SJCRH30 (cell line): ENCODE results near the gene ZNF891. TPM values are rescaled to one million over a fixed set of nuclear protein-coding genes. Genes with fewer than 3 reads are reported as not detected.

ENCODE experiments used
- DNase-seq, 2 experiments: peaks; one replicate each; pipeline ENCODE4 v3.0.0-alpha.2; 2015 to 2020
- H3K27ac ChIP-seq: fragments of 250-450 bp; sonication (Bioruptor Pico); 2 replicates; pipeline ENCODE4 v1.5.1; 2020; ENCODE audit warnings: mild to moderate bottlenecking, moderate library complexity
- H3K27me3 ChIP-seq: fragments of 250-450 bp; sonication (Bioruptor Pico); 2 replicates; pipeline ENCODE4 v1.5.1; 2020; ENCODE audit warnings: mild to moderate bottlenecking, moderate library complexity
- H3K36me3 ChIP-seq: fragments of 250-450 bp; sonication (Bioruptor Pico); 2 replicates; pipeline ENCODE4 v1.5.1; 2020; ENCODE audit warnings: mild to moderate bottlenecking, moderate library complexity
- H3K4me1 ChIP-seq: fragments of 250-450 bp; sonication (Bioruptor Pico); 2 replicates; pipeline ENCODE4 v1.5.1; 2020; ENCODE audit warnings: mild to moderate bottlenecking, moderate library complexity
- H3K4me3 ChIP-seq: fragments of 250-450 bp; sonication (Bioruptor Pico); 2 replicates; pipeline ENCODE4 v1.5.1; 2020; ENCODE audit warnings: mild to moderate bottlenecking, moderate library complexity
- H3K9me3 ChIP-seq: fragments of 250-450 bp; sonication (Bioruptor Pico); replicated peaks from 2 replicates; pipeline ENCODE4 v1.5.1; 2020; ENCODE audit warnings: mild to moderate bottlenecking, moderate library complexity
- total RNA-seq: library from RNA; depleted of rRNA; stranded (reverse); fragments of >200 nt; shearing (Covaris generic); gene quantifications from 2 replicates; pipeline ENCODE4 v1.2.3, GENCODE V29; 2014; rRNA removed

The ZNF891 gene
- total RNA-seq = 2.8 and 3.7 TPM in 2 replicates

DNA sequence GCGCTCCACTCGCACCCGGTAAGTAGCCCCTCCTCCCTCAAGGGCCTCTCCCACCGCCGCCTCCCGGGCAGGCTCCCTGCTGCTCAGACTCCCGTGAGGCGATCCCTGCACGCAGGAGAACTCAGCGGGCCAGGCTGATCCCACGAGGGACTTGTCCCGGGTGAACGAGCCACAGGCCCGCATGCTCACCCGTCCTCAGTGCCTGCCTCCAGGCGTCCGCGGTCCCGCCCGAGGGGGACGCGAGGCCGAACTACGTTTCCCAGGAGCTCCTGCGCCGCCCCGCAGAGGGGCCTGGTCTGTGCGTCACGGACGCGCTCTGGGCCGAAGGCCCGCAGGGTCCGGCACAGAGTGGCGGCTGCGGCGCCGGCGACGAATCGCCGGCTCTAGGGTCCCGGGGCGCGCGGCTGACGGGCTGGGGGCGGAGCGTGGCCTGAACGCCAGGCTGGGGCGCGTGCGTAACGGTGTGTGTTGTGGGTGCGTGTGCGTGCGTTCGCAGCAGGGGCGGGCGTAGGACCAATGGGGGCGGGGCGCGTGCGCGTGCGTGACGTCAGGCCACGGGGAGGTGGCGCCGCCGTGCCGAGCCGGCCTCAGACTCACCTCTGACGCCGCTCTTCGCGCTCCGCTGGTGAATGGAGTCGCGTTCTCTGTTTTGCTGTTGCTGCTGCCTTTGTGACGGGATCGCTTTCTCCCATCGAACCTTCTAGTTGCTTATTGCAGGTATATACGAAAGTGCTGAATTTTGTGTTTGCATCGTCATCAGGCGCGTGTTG lies at the start of gene ZNF891, which contains the start of gene ZNF10:
ZNF891 (minus strand) TSS at position 237 of the 770 bp plus-strand sequence. CDS start 8,356 bp downstream, outside the sequence.
ZNF10 (plus strand) TSS at position 590 of the 770 bp plus-strand sequence. CDS start 13,866 bp downstream, outside the sequence.
- peak within 1 kb of the TSS; percentile 66 for H3K27ac ChIP-seq
- H3K4me1 ChIP-seq = no peaks in the 10 kb centered on the region
- peak within 1 kb of the TSS; percentile 86 for H3K4me3 ChIP-seq
- peaks cover 29% of the 10 kb centered on the region for H3K9me3 ChIP-seq
- peak; percentile 95 for DNase-seq
- peaks cover 30% of the 10 kb centered on the region for H3K36me3 ChIP-seq
- no peaks in the 10 kb centered on the region for H3K27me3 ChIP-seq

DNA sequence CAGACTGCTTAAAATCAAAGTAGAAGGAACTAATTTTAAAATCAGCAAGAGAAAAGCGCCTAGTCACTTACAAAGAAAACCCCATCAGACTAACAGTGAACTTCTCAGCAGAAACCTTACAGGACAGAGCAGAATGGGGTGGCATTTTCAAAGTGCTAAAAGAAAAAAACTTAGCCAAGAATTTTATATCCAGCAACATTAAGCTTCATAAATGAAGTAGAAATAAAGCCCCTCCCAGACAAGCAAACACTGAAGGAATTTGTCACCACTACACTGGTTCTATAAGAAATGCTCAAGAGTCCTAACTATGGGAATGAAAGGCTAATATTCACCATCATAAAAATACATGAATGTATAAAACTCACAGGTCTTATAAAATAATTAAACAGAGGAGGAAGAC lies 44.8 kb upstream of the ZNF891 start:
- no peak for DNase-seq
- H3K4me1 ChIP-seq = no peaks in the 10 kb centered on the region
- H3K4me3 ChIP-seq = no peak overlapping the region
- no peaks in the 10 kb centered on the region for H3K36me3 ChIP-seq
- peaks cover 3% of the 10 kb centered on the region for H3K9me3 ChIP-seq
- no peak overlapping the region for H3K27ac ChIP-seq
- H3K27me3 ChIP-seq = no peaks in the 10 kb centered on the region

DNA sequence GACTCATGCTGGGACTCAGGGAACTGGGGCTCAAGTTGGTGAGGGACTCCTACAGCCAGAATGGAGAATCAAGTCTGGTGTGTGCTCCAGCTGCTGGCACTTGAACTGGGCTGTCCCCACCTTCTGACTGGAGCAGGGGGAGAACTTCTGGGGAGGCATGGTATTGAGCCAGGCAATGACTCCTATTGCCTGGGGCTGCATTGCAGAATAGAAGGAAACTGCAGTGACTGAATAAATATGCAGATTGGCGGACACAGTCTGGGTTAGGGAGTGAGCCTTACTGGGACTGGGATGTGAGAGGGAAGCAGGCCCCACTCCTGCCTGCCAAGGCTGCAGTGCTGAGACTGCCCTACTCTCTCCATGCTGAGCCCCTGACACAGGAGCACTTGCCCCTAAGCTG lies 42.4 kb upstream of the ZNF891 start:
- no peak overlapping the region for H3K4me3 ChIP-seq
- H3K4me1 ChIP-seq = no peaks in the 10 kb centered on the region
- peaks cover 3% of the 10 kb centered on the region; the same call in 1 of the 2 replicates for H3K9me3 ChIP-seq
- DNase-seq = no peak
- no peaks in the 10 kb centered on the region for H3K36me3 ChIP-seq
- H3K27ac ChIP-seq = no peak overlapping the region
- no peaks in the 10 kb centered on the region for H3K27me3 ChIP-seq

DNA sequence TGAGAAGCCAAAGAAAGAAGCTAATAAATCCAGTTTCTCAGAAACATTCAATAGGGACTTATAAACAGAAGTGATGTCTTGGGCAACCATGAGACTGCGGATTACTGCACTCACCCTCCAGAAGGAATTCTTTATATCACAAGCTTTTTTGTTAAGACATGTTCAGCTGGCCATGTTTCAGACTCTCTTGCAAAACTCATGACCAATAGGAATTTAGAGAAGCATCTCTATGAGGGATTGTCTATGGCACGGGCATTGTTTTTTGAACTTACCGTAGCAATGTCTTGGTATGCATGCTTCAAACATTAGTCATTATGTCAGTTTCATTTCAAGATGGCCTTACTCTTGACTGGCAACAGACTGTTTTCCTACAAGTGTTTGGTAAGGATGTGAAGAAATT lies 35.7 kb upstream of the ZNF891 start:
- no peaks in the 10 kb centered on the region for H3K27me3 ChIP-seq
- H3K36me3 ChIP-seq = no peaks in the 10 kb centered on the region
- no peak overlapping the region for H3K27ac ChIP-seq
- H3K9me3 ChIP-seq = 0 out of 2 replicates have a peak, but pooled peaks cover 3% of the 10 kb centered on the region
- DNase-seq = no peak
- no peaks in the 10 kb centered on the region for H3K4me1 ChIP-seq
- no peak overlapping the region for H3K4me3 ChIP-seq

DNA sequence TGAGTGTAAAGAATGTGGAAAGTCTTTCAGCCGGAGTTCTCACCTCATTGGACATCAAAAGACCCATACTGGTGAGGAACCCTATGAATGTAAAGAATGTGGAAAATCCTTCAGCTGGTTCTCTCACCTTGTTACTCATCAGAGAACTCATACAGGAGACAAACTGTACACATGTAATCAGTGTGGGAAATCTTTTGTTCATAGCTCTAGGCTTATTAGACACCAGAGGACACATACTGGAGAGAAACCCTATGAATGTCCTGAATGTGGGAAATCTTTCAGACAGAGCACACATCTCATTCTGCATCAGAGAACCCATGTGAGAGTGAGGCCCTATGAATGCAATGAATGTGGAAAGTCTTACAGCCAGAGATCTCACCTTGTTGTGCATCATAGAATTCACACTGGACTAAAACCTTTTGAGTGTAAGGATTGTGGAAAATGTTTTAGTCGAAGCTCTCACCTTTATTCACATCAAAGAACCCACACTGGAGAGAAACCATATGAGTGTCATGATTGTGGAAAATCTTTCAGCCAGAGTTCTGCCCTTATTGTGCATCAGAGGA lies 26.1 kb upstream of the ZNF891 start:
- Histone ChIP-seq H3K27ac (no peak overlapping the region), H3K4me3 (no peak overlapping the region), H3K27me3 (no peaks in the 10 kb centered on the region), H3K4me1 (no peaks in the 10 kb centered on the region), H3K36me3 (peaks cover 70% of the 10 kb centered on the region), H3K9me3 (peaks cover 36% of the 10 kb centered on the region)
- peak in 1 of 2 experiments; percentile 3 for DNase-seq

DNA sequence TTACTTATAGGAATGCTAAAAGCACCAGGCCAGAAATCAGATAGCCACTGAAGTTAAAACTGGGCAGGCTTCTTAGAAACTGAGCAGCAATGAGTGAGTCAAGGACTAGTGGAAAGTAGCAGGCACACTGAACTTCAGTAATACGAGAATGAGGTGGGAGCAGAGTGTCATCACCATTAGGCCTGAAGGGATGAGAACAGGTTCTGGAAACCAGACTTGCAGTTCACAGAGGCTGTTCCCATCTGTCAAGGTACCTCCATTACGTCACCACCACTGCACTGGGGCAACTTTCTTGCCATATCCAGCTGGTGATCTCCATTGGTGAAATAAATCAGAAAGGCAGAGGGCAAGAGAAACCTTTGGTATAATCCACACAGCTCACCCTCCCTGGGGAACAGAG lies 15.9 kb upstream of the ZNF891 start:
- no peak overlapping the region for H3K4me3 ChIP-seq
- DNase-seq = no peak
- no peaks in the 10 kb centered on the region; the same call in 1 of the 2 replicates for H3K9me3 ChIP-seq
- H3K36me3 ChIP-seq = peaks cover 68% of the 10 kb centered on the region
- no peaks in the 10 kb centered on the region for H3K27me3 ChIP-seq
- no peak overlapping the region for H3K27ac ChIP-seq
- no peaks in the 10 kb centered on the region for H3K4me1 ChIP-seq

DNA sequence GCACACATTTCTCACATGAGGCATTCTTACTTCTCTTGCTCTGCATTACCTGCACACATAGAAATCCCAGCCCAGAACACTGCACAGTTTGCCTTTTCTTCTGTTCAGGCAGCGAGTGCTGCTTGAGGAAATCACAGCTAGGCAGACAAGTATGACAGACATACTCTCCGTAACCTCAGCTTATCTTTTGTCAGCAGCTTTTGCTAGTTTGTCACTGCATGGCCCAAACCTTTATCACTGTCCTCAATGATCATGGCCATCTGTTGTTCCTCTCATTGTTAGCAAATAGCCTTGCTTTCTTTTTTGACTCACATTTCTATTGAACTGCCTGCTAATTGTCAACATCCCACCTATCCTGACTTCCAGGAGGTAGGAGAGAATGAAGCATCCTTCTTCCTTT lies 5.7 kb upstream of the ZNF891 start:
- H3K36me3 ChIP-seq = peaks cover 63% of the 10 kb centered on the region
- no peaks in the 10 kb centered on the region for H3K27me3 ChIP-seq
- no peaks in the 10 kb centered on the region for H3K4me1 ChIP-seq
- H3K27ac ChIP-seq = no peak overlapping the region
- H3K9me3 ChIP-seq = peaks cover 35% of the 10 kb centered on the region
- no peak for DNase-seq
- no peak overlapping the region for H3K4me3 ChIP-seq

DNA sequence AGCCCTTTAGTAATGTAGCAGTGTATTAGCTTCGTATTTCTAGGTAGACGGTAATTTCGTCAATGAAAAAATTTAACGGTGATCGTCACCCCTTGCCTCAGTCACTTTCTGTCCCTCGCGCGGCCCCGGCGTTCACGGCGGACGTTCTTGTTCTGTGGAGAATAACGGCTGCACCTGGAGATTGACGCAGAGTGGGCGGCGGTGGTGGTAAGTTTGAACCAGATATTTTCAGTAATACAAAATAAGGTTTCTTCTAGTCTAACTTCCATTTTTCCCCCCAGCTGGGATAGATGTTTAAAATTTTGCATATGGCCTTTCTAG lies 694 bp upstream of the ZNF891 start:
- DNase-seq = no peak
- Histone ChIP-seq H3K27ac (peak overlapping the region; percentile 66), H3K4me1 (no peaks in the 10 kb centered on the region), H3K36me3 (peaks cover 34% of the 10 kb centered on the region), H3K27me3 (no peaks in the 10 kb centered on the region), H3K4me3 (peak overlapping the region; percentile 86), H3K9me3 (peaks cover 23% of the 10 kb centered on the region)

DNA sequence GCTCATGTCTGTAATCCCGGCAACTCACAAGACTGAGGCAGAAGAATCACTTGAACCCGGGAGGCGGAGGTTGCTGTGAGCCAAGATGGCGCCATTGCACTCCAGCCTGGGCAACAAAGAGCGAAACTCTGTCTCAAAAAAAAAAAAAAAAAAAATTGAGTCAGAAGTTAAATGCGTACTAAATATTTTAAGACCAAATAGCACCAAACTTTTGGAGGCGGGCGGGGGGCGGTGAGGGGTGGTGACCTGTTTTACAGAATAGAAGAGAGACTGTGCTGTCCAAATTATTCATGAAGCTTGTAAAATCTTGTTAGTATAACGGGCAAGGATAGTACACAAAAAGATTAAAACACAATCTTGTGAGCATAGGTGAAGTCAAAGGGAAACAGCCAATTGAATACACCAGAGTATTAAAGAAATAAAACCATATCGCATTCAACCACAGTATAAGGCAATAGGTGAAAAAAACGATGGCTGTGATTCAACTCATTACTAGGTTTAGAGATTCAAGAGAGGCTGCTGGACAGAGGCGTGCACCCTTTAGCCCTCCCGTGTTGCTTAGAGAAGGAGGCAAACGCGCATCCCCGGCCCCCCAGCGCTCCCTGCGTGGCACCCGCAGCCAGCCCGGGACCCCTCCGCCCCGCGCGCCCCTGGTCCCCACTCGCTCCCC lies 571 bp downstream of the ZNF891 start:
- H3K27me3 ChIP-seq = no peaks in the 10 kb centered on the region
- H3K36me3 ChIP-seq = peaks cover 24% of the 10 kb centered on the region
- H3K4me3 ChIP-seq = peak overlapping the region; percentile 86
- DNase-seq = peak in 1 of 2 experiments; percentile 3
- no peaks in the 10 kb centered on the region for H3K4me1 ChIP-seq
- H3K9me3 ChIP-seq = peaks cover 28% of the 10 kb centered on the region
- peak overlapping the region; percentile 66 for H3K27ac ChIP-seq

DNA sequence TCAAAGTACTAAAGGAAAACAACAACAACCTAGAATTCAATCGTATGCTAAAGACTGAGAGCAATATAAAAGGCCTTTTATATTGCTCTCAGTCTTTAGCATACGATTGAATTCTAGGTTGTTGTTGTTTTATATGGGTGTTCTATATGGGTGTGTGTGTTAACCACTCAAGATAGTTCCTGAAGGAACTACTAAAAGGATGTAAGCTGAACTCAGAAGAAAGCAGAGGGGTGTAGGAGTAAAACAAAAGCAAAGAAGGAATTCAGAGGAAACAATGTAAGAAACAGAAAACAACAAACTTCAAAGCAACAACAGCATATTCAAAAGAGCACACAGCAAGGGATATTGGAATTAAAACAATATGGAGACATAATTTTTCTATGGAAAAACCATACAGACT lies 5.4 kb downstream of the ZNF891 start:
- H3K4me1 ChIP-seq = no peaks in the 10 kb centered on the region
- peaks cover 44% of the 10 kb centered on the region for H3K9me3 ChIP-seq
- no peak overlapping the region for H3K27ac ChIP-seq
- no peak overlapping the region for H3K4me3 ChIP-seq
- DNase-seq = no peak
- H3K36me3 ChIP-seq = peaks cover 42% of the 10 kb centered on the region
- no peaks in the 10 kb centered on the region for H3K27me3 ChIP-seq

DNA sequence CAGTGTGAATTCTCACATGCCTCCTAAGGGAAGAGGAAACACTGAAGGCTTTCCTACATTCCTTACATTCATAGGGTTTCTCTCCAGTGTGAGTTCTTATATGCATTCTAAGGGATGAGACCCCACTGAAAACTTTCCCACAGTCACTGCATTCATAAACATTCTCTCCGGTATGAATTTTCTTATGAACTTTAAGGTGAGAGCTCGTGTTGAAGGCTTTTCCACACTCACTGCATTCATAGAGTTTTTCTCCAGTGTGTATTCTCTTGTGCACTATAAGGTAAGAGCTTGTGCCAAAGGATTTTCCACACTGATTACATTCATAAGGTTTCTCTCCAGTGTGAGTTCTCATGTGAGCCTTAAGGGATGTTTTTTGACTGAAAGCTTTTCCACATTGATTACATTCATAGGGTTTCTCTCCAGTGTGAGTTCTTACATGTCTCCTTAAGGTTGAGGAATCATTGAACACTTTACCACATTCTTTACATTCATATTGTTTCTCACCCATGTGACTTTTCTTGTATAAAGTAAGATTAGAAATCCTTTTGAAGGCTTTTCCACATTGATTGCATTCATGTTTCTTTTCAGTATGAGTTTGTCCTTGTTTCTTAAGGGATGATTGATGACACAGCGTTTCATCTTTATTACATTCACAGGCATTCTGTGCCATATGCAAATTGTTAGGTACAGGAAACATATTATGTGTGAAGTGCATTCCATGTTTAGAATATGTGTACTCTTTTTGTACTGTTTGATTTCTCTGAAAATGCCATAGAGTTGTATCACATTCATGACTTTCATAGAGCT lies 9.5 kb downstream of the ZNF891 start:
- no peaks in the 10 kb centered on the region for H3K27me3 ChIP-seq
- no peaks in the 10 kb centered on the region for H3K4me1 ChIP-seq
- peaks cover 54% of the 10 kb centered on the region for H3K36me3 ChIP-seq
- no peak overlapping the region for H3K27ac ChIP-seq
- H3K9me3 ChIP-seq = peaks cover 60% of the 10 kb centered on the region
- H3K4me3 ChIP-seq = no peak overlapping the region
- DNase-seq = peak in 1 of 2 experiments; percentile 21

DNA sequence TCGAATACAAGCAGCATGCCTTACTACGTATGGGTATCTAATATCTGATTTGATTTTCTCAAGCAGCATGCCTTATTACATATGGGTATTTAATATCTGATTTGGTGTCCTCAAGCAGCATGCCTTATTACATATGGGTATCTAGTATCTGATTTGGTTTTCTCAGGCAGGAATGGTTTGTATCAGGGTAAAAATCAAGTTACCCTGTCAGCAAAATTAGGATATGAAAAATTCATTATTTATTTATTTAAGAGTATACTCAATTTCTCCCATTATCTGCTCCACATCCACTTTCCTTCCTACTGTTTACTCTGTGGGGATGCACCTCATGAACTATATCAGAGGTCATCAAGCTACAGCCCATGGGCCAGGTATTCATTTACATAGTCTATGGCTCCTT lies 21.9 kb downstream of the ZNF891 start:
- Histone ChIP-seq H3K4me1 (no peaks in the 10 kb centered on the region), H3K36me3 (peaks cover 62% of the 10 kb centered on the region), H3K9me3 (peaks cover 49% of the 10 kb centered on the region), H3K27ac (no peak overlapping the region), H3K27me3 (no peaks in the 10 kb centered on the region), H3K4me3 (no peak overlapping the region)
- DNase-seq = no peak

DNA sequence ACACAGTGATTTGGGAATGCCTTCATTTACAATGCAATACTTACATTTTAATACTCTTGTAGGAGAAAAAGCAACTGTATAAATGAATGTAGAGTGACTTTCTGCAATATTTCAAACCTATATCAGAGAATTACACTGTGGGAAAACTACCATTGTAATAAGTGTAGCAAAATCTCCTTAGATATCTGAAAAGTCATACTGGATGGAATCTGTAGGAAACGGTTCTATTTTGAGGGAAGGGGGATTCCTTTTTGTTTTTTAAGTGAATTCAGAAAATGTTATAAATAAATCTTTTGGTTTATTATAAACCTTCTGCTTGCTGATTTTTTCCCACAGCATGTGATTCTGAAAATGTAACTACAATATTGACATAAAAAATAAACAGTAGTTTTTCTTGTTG lies 23.0 kb downstream of the ZNF891 start:
- Histone ChIP-seq H3K4me1 (no peaks in the 10 kb centered on the region), H3K27me3 (no peaks in the 10 kb centered on the region), H3K9me3 (peaks cover 52% of the 10 kb centered on the region), H3K4me3 (no peak overlapping the region), H3K27ac (no peak overlapping the region), H3K36me3 (peaks cover 61% of the 10 kb centered on the region)
- DNase-seq = no peak

DNA sequence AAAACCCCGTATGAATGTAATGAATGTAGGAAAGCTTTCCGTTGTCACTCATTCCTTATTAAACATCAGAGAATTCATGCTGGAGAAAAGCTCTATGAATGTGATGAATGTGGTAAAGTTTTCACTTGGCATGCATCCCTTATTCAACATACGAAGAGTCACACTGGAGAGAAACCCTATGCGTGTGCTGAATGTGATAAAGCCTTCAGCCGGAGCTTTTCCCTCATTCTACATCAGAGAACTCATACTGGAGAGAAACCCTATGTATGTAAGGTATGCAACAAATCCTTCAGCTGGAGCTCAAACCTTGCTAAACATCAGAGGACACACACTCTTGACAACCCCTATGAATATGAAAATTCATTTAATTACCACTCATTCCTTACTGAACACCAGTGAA lies 23.8 kb downstream of the ZNF891 start:
- no peaks in the 10 kb centered on the region for H3K4me1 ChIP-seq
- no peak overlapping the region for H3K27ac ChIP-seq
- no peak overlapping the region for H3K4me3 ChIP-seq
- H3K36me3 ChIP-seq = peaks cover 57% of the 10 kb centered on the region
- DNase-seq = peak in 1 of 2 experiments; percentile 19
- no peaks in the 10 kb centered on the region for H3K27me3 ChIP-seq
- H3K9me3 ChIP-seq = peaks cover 55% of the 10 kb centered on the region
